RWPE1 (cell line): ENCODE results near the gene INO80B.

Source experiments
- CTCF ChIA-PET: fragments of 350-600 bp; sonication (Branson Sonifier 250); formaldehyde crosslinking; extraction: SDS; loops from one replicate; lab custom pipeline; 2021; lab: Yijun Ruan, JAX
- POLR2A ChIA-PET: fragments of 400-600 bp; formaldehyde crosslinking; extraction: SDS; loops from one replicate; lab custom pipeline; 2020; ENCODE audit warnings: antibody characterized with exemption; ENCODE audit not compliant: low non-redundant PET; lab: Yijun Ruan, JAX
- DNase-seq: peaks from one replicate; pipeline ENCODE4 v3.0.0; 2012; ENCODE audit warnings: low spot score
- H3K27ac ChIP-seq: fragments of 450-650 bp; 2 replicates; pipeline ENCODE4 v1.5.1; 2017
- CTCF ChIP-seq: fragments of 450-650 bp; conservative IDR thresholded peaks from 2 replicates; pipeline ENCODE4 v1.5.1; 2017; ENCODE audit warnings: low read depth, mild to moderate bottlenecking

Gene INO80B

GRCh38 chr2:74447230-74447999, 7.5 kb upstream of the INO80B start:
- TF ChIP-seq CTCF = no peak
- POLR2A ChIA-PET = no interaction called here
- CTCF ChIA-PET = no interaction called here
- DNase-seq = no peak
- H3K27ac ChIP-seq = no peak overlapping the region

GRCh38 chr2:74448771-74449170, 6.1 kb upstream of the INO80B start:
- ChIA-PET POLR2A (no interaction called here), CTCF (no interaction called here)
- no peak for TF ChIP-seq CTCF
- DNase-seq = no peak
- no peak overlapping the region for H3K27ac ChIP-seq

- DNase-seq = no peak
- H3K27ac ChIP-seq = no peak overlapping the region
- CTCF ChIA-PET = interaction anchor here (0.7 kb wide), 1 partner anchor 97 kb away, joined by 3 read pairs; no protein-coding TSS in a partner anchor
- TF ChIP-seq CTCF = no peak
- POLR2A ChIA-PET = no interaction called here
Observed at GRCh38 chr2:74450570-74451190, 4.2 kb upstream of the INO80B start.

- CTCF ChIA-PET = interaction anchor here (1.8 kb wide), 1 partner anchor 26 kb away, joined by 6 read pairs; the partner anchor contains the start of genes CCDC142 and TTC31
- TF ChIP-seq CTCF = no peak
- POLR2A ChIA-PET = interaction anchor here (1.1 kb wide), 1 partner anchor 24 kb away, joined by 4 read pairs; no protein-coding TSS in a partner anchor
- DNase-seq = no peak
- peak overlapping the region; percentile 98 for H3K27ac ChIP-seq
Observed at GRCh38 chr2:74457129-74457548, 2.3 kb downstream of the INO80B start.

- peak; percentile 48 for DNase-seq
- peak overlapping the region; percentile 98 for H3K27ac ChIP-seq
- POLR2A ChIA-PET = interaction anchor here (1.0 to 1.1 kb wide), 2 partner anchors 17 to 24 kb away, joined by 4 to 5 read pairs; no protein-coding TSS in a partner anchor
- CTCF ChIA-PET = interaction anchor here (1.8 kb wide), 1 partner anchor 25 kb away, joined by 6 read pairs; the partner anchor contains the start of genes CCDC142 and TTC31
- TF ChIP-seq CTCF = no peak
Observed at GRCh38 chr2:74457549-74458131, 2.8 kb downstream of the INO80B start.
